ENCODE measurements around the gene PLXNB2. TPM values are rescaled to one million over a fixed set of nuclear protein-coding genes. Genes with fewer than 3 reads are reported as not detected.

PLXNB2 gene
- total RNA-seq, 4 donors from 2014 or later: 93.2 to 207 (median 102) TPM

DNA sequence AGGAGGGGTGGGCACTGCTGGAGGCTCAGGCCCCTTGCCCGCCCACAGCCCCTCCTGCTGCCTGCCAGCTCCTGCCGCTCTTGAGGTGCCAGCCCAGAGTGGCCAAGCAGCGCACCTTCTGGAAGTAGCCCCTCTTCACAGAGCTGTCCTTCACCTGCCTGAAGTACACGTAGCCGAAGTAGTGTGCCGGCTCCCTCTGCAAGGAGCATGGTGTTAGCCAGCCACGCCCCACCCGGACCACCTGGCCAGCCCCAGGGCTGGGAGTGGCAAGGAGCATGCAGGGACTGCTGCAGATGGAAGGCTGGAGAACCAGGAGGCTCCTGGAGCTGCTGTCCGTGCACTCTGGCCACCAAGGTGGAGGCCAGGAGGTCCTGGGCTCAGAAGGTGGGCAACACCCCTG lies 9.7 kb upstream of the PLXNB2 start:
- peaks cover 0 to under 1% of the 10 kb centered on the region in 2 donors for H3K36me3 ChIP-seq
- no peak overlapping the region for H3K4me3 ChIP-seq
- WGBS, 2 donors (ENCODE audit: low coverage in 1 of 2): 100% methylated on average over 1 to 2 of the region's 9 CpGs
- no peaks in the 10 kb centered on the region for H3K27me3 ChIP-seq
- ATAC-seq: no peak
- no peak overlapping the region for H3K27ac ChIP-seq
- TF ChIP-seq POLR2A (IDR thresholded peaks at IDR 0.05) (no peak), EP300 (IDR thresholded peaks at IDR 0.05) (no peak), POLR2AphosphoS5 (IDR thresholded peaks at IDR 0.05) (no peak)
- TF ChIP-seq, protein P1, sequence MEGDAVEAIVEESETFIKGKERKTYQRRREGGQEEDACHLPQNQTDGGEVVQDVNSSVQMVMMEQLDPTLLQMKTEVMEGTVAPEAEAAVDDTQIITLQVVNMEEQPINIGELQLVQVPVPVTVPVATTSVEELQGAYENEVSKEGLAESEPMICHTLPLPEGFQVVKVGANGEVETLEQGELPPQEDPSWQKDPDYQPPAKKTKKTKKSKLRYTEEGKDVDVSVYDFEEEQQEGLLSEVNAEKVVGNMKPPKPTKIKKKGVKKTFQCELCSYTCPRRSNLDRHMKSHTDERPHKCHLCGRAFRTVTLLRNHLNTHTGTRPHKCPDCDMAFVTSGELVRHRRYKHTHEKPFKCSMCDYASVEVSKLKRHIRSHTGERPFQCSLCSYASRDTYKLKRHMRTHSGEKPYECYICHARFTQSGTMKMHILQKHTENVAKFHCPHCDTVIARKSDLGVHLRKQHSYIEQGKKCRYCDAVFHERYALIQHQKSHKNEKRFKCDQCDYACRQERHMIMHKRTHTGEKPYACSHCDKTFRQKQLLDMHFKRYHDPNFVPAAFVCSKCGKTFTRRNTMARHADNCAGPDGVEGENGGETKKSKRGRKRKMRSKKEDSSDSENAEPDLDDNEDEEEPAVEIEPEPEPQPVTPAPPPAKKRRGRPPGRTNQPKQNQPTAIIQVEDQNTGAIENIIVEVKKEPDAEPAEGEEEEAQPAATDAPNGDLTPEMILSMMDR (IDR thresholded peaks at IDR 0.05): no peak
- peaks cover 0 to 8% (median 0%) of the 10 kb centered on the region in 3 donors for H3K4me1 ChIP-seq
- H3K9me3 ChIP-seq: no peaks in the 10 kb centered on the region

DNA sequence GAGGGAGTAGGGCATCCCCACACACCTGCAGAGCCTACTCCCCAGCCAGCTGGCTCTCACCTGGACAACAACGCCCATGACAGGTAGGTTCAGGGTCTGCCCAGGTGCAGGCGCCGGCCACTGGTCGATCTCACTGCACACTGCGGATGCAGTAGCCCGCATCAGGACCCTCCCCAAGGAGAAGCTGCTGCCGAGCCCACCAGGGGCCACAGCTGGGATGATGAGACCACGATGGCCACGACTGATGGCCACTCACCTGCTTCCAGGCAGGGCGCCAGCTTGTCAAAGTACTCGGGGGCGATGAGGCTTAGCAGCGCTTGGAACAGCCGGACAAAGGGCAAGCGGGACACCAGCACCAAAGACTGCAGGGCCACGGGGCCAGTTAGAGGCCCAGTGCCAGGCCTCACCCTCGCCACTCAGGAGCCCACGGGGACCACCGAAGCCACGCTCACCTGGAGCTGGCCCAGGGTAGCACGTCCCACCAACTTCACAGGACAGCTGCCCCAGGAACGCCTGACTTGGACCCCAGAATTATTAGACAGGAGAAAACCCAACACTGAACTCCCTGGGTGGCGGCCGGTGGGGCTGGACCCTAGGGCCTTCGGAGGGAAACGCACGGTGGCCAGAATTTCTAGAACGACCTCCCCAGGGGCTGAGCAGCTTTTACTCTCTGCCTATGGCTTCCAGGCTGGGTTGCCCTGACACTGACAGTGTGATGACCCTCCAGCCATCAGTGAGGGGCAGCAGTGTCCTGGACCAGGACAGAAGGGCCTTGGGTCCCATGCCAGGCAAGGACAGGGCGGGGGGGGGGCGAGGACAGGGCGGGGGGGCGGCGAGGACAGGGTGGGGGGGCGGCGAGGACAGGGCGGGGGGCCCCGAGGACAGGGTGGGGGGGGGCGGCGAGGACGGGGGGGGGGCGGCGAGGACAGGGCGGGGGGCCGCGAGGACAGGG lies 8.9 kb upstream of the PLXNB2 start:
- ATAC-seq: no peak
- WGBS, 2 donors (ENCODE audit: low coverage in 1 of 2): 78% methylated on average over 7 of the region's 45 CpGs; no CpG with 5 or more reads in 1 of the 2 donors
- Histone ChIP-seq H3K27ac (no peak overlapping the region), H3K4me3 (no peak overlapping the region), H3K27me3 (no peaks in the 10 kb centered on the region), H3K4me1 (peaks cover 0 to 8% (median 0%) of the 10 kb centered on the region in 3 donors), H3K9me3 (no peaks in the 10 kb centered on the region), H3K36me3 (peaks cover 0 to 8% of the 10 kb centered on the region in 2 donors)
- TF ChIP-seq POLR2AphosphoS5 (IDR thresholded peaks at IDR 0.05): no peak
- no peak for TF ChIP-seq EP300 (IDR thresholded peaks at IDR 0.05)
- TF ChIP-seq, protein P1 (IDR thresholded peaks at IDR 0.05): no peak
- no peak for TF ChIP-seq POLR2A (IDR thresholded peaks at IDR 0.05)

DNA sequence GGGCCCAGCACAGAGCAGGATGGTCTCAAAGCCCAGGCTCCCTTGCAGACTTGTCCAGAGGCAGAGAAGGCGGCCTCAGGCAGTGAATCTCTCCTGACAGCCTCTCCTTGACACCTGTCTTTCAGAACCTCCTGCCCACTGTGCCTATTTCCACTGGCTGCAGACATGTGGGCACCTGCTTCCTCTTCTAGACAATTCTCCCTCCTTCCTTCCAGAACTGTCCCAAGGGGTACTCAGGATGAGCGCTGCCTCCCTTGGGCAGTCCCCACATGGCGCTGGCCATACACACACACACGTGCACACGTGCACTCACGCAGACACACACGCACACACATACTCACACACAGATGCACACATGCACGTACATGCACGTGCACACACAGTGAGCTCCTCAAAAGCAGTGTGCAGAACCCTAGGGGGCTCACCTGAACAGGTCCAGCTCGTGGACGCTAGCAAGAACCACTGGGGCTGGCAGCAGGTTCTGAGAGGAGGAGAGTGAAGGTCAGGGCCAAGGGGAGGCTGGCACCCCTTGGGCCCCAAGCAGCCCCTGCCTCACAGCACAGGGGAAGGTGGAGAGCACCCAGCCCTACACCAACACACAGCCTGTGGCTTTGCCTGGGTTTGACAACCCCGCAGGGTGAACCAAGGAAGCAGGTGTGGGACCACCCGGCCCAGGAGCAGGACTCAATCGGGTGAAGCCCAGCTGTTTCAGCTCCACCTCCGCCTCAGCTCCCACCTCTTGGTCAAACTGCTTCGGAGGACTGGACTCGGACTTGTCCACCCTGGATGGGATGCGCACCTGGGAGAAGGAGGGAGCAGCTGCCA lies 8.1 kb upstream of the PLXNB2 start:
- Histone ChIP-seq H3K9me3 (no peaks in the 10 kb centered on the region), H3K4me3 (no peak overlapping the region), H3K27me3 (no peaks in the 10 kb centered on the region), H3K4me1 (peaks cover 0 to 8% (median 0%) of the 10 kb centered on the region in 3 donors), H3K27ac (no peak overlapping the region), H3K36me3 (peaks cover 0 to 10% of the 10 kb centered on the region in 2 donors)
- TF ChIP-seq EP300 (IDR thresholded peaks at IDR 0.05) (no peak), POLR2AphosphoS5 (IDR thresholded peaks at IDR 0.05) (no peak), POLR2A (IDR thresholded peaks at IDR 0.05) (no peak)
- TF ChIP-seq, protein P1 (IDR thresholded peaks at IDR 0.05): no peak
- ATAC-seq: no peak
- WGBS, 2 donors (ENCODE audit: low coverage in 1 of 2): 74 to 89% methylated on average over 4 to 5 of the region's 18 CpGs

DNA sequence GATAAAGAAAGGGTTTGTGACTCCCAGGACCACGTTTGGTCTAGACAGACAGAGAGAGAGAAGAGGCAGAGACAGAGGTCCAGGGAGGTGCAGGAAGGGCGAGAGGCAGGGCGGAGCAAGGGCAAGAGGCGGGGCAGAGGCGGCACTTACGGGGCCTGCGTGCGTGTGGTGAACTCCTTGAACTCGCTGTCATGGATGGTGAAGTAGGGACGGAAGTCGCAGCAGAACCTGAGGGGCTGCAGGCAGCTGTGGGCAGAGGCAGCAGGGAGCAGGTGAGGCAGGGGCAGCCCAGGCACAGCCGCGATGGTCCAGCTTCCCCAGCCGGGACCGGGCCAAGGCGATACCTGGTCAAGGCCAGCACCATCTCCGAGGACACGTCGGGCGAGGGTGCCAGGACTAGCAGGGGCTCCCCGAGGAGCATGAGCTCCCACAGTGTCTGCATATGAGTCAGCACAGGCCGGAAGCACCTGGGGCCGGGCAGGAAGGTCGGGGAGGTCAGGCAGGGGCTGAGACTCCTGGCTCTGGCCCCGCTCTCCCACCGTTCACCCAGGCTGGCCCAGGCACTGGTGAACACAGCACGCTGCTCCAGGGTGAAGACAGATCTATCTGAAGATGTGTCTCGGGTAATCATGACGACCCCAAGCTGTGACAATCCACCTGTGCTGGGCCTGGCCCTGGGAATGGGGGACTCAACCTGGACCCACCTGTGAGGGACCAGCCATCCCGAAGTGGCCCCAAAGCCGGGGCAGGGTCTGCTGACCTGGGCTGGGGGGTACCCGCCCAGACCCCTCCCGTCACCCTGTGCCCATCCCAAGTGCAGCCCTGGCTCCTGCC lies 7.2 kb upstream of the PLXNB2 start:
- peaks cover 0 to 10% of the 10 kb centered on the region in 2 donors for H3K36me3 ChIP-seq
- peak overlapping the region in 1 of 2 donors; percentile 12 for H3K4me3 ChIP-seq
- no peak overlapping the region for H3K27ac ChIP-seq
- WGBS, 2 donors (ENCODE audit: low coverage in 1 of 2): 52% methylated on average over 12 of the region's 33 CpGs; no CpG with 5 or more reads in 1 of the 2 donors
- H3K27me3 ChIP-seq: no peaks in the 10 kb centered on the region
- peaks cover 0 to 11% (median 0%) of the 10 kb centered on the region in 3 donors for H3K4me1 ChIP-seq
- no peaks in the 10 kb centered on the region for H3K9me3 ChIP-seq
- ATAC-seq: peak; percentile 50
- no peak for TF ChIP-seq POLR2AphosphoS5 (IDR thresholded peaks at IDR 0.05)
- TF ChIP-seq EP300 (IDR thresholded peaks at IDR 0.05): no peak
- TF ChIP-seq, protein P1 (IDR thresholded peaks at IDR 0.05): no peak
- no peak for TF ChIP-seq POLR2A (IDR thresholded peaks at IDR 0.05)

Measured in gastroesophageal sphincter (tissue), 4 donors.